OCI-LY1 (cell line): Measurements from ENCODE around the gene AGPAT2.

Experiments
- EZH2 ChIP-seq: fragments of 200-600 bp; sonication (generic), shearing (Covaris generic); IDR thresholded peaks from 2 replicates; pipeline ENCODE4 v1.8.0; 2017; ENCODE audit warnings: borderline replicate concordance, mixed run types, mild to moderate bottlenecking, antibody characterized with exemption, low read length, moderate library complexity, mixed read lengths
- TF ChIP-seq, protein P1 (sequence below): fragments of 200-600 bp; sonication (generic), shearing (Covaris generic); IDR thresholded peaks from 2 replicates; pipeline ENCODE4 v1.5.1; 2017; ENCODE audit warnings: mild to moderate bottlenecking, antibody characterized with exemption, low read length, moderate library complexity, mixed read lengths

DNA sequence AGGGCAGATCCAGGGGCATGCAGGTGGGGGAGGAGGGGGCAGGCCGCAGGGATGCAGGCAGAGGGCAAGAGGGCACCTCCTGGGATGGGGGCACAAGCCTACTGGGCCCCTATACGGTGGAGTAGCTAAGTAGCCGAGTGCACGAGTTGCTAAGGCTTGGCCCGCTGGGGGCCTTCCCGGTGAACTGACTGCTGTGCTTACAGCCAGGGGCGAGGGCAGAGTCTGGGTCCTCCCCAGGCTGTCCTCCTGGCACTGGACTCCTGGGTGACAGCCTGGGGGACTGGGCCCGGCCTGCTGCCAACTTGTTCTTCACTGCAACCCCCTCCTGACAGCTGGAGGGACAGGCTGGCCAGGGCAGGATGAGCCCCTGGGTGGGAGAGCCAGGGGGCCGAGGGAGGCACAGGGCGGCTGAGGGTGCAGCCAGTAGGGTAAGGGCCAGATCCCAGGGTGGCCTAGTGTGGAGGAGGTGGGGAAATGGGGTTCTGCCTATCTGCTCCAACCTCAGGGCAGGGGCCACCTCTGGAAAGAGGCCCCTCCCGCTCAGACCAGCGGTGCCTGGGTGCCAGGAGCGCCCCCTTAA lies 26.2 kb downstream of the AGPAT2 start:
- TF ChIP-seq, protein P1, sequence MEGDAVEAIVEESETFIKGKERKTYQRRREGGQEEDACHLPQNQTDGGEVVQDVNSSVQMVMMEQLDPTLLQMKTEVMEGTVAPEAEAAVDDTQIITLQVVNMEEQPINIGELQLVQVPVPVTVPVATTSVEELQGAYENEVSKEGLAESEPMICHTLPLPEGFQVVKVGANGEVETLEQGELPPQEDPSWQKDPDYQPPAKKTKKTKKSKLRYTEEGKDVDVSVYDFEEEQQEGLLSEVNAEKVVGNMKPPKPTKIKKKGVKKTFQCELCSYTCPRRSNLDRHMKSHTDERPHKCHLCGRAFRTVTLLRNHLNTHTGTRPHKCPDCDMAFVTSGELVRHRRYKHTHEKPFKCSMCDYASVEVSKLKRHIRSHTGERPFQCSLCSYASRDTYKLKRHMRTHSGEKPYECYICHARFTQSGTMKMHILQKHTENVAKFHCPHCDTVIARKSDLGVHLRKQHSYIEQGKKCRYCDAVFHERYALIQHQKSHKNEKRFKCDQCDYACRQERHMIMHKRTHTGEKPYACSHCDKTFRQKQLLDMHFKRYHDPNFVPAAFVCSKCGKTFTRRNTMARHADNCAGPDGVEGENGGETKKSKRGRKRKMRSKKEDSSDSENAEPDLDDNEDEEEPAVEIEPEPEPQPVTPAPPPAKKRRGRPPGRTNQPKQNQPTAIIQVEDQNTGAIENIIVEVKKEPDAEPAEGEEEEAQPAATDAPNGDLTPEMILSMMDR, result no peak
- TF ChIP-seq EZH2, result no peak
